Testis (tissue), 3 donors: Measurements from ENCODE around the gene CATSPER1. TPM values are rescaled to one million over a fixed set of nuclear protein-coding genes. Genes with fewer than 3 reads are reported as not detected.

Experiments used
- DNase-seq: peaks from one replicate; pipeline ENCODE4 v3.0.0-alpha.2; 2019
- H3K27ac ChIP-seq, 2 donors: fragments of 200-600 bp; sonication (generic); one replicate each; pipeline ENCODE4 v1.5.1; 2019
- H3K27me3 ChIP-seq: fragments of 200-600 bp; sonication (generic); one replicate; pipeline ENCODE4 v1.5.1; 2019
- H3K36me3 ChIP-seq: fragments of 200-600 bp; sonication (generic); one replicate; pipeline ENCODE4 v1.5.1; 2017; ENCODE audit warnings: low read depth; ENCODE audit errors: missing control alignments
- H3K4me1 ChIP-seq: fragments of 200-600 bp; sonication (generic); one replicate; pipeline ENCODE4 v1.5.1; 2019
- H3K4me3 ChIP-seq, 2 donors: fragments of 200-600 bp; sonication (generic); one replicate each; pipeline ENCODE4 v1.5.1; 2017 to 2019
- H3K9me3 ChIP-seq: fragments of 200-600 bp; sonication (generic); one replicate; pipeline ENCODE4 v1.5.1; 2017
- CTCF ChIP-seq, 3 experiments: fragments of 450-650 bp in 2 of 3; fragments of 200-600 bp in 1 of 3; sonication (generic) in 1 of 3; IDR thresholded peaks; one replicate each; pipeline ENCODE4 v1.5.1; 2016 to 2019; ENCODE audit warnings: antibody characterized with exemption in 3 of 3, mild to moderate bottlenecking in 2 of 3, moderate library complexity in 1 of 3
- POLR2A ChIP-seq: fragments of 450-650 bp; IDR thresholded peaks from one replicate; pipeline ENCODE4 v1.6.1; 2017; ENCODE audit warnings: antibody characterized with exemption, mild to moderate bottlenecking, moderate library complexity
- WGBS, 2 donors: methylation state at CpG; one replicate each; pipeline ENCODE4 v1.1.5; 2018; 5-methylcytosine and 5-hydroxymethylcytosine counted together
- intact Hi-C: fragments of 100-400 bp; cut with DNase I; formaldehyde crosslinking; loops from one replicate; pipeline ENCODE4 v1.15.1; 2023; ENCODE audit warnings: low total_unique reads
- polyA plus RNA-seq: library from polyadenylated mRNA; stranded (reverse); fragments of 350-450 nt; fragmentation: Illumina TruSeq; extraction: RNeasy Lipid Tissue Mini Kit (QIAGEN cat#74804); gene quantifications from one replicate; pipeline ENCODE4 v1.2.3, GENCODE V29; 2014; ENCODE audit warnings: low read depth, low replicate concordance; ENCODE audit not compliant: insufficient read depth
- total RNA-seq, 2 donors: library from RNA; depleted of rRNA; stranded (reverse); fragments of >200 nt; gene quantifications; one replicate each; pipeline ENCODE4 v1.2.3, GENCODE V29; 2016

Gene CATSPER1
- total and polyA plus RNA-seq, 3 donors from 2014 or later, result 8.9 to 33.7 (median 12.5) TPM

GRCh38 chr11:66015936-66016792, 10.1 kb downstream of the CATSPER1 start:
- TF ChIP-seq CTCF (IDR thresholded peaks at IDR 0.05) (no peak), POLR2A (no peak)
- H3K27me3 ChIP-seq, result no peaks in the 10 kb centered on the region
- WGBS, 2 donors, result 87 to 91% methylated on average over 10 to 18 of the region's 18 CpGs
- H3K4me3 ChIP-seq, result no peak overlapping the region
- DNase-seq, result no peak
- H3K4me1 ChIP-seq, result peaks cover 3% of the 10 kb centered on the region
- no peak overlapping the region for H3K27ac ChIP-seq
- intact Hi-C loops, result no loop called here
- no peaks in the 10 kb centered on the region for H3K36me3 ChIP-seq
- H3K9me3 ChIP-seq, result no peaks in the 10 kb centered on the region

- H3K4me3 ChIP-seq, result no peak overlapping the region
- intact Hi-C loops, result no loop called here
- H3K36me3 ChIP-seq, result no peaks in the 10 kb centered on the region
- no peak for DNase-seq
- no peaks in the 10 kb centered on the region for H3K27me3 ChIP-seq
- H3K27ac ChIP-seq, result no peak overlapping the region
- no peaks in the 10 kb centered on the region for H3K9me3 ChIP-seq
- TF ChIP-seq CTCF (IDR thresholded peaks at IDR 0.05) (no peak), POLR2A (no peak)
- H3K4me1 ChIP-seq, result peaks cover 3% of the 10 kb centered on the region
- 78% methylated on average over 7 of the region's 7 CpGs; no CpG with 5 or more reads in 1 of the 2 donors for WGBS, 2 donors
Observed at GRCh38 chr11:66015454-66015881, 10.8 kb downstream of the CATSPER1 start.

GRCh38 chr11:66014804-66015453, 11.3 kb downstream of the CATSPER1 start:
- Histone ChIP-seq H3K4me1 (peaks cover 3% of the 10 kb centered on the region), H3K27ac (no peak overlapping the region), H3K9me3 (no peaks in the 10 kb centered on the region), H3K27me3 (no peaks in the 10 kb centered on the region), H3K36me3 (no peaks in the 10 kb centered on the region), H3K4me3 (no peak overlapping the region)
- TF ChIP-seq CTCF (IDR thresholded peaks at IDR 0.05), result no peak
- TF ChIP-seq POLR2A, result no peak
- intact Hi-C loops, result no loop called here
- no peak for DNase-seq
- 89 to 100% methylated on average over 2 to 6 of the region's 6 CpGs for WGBS, 2 donors

GRCh38 chr11:66013762-66014100, 12.5 kb downstream of the CATSPER1 start:
- H3K9me3 ChIP-seq, result no peaks in the 10 kb centered on the region
- H3K4me1 ChIP-seq, result peaks cover 3% of the 10 kb centered on the region
- no peak for DNase-seq
- H3K36me3 ChIP-seq, result no peaks in the 10 kb centered on the region
- H3K4me3 ChIP-seq, result no peak overlapping the region
- no peaks in the 10 kb centered on the region for H3K27me3 ChIP-seq
- TF ChIP-seq CTCF (IDR thresholded peaks at IDR 0.05) (no peak), POLR2A (no peak)
- H3K27ac ChIP-seq, result no peak overlapping the region
- 72% methylated on average over 2 to 7 of the region's 7 CpGs for WGBS, 2 donors
- intact Hi-C loops, result no loop called here
